ENCODE measurements around the gene TUBB. TPM values are rescaled to one million over a fixed set of nuclear protein-coding genes. Genes with fewer than 3 reads are reported as not detected.

TUBB gene
- total RNA-seq, 2 experiments from 2014 or later = 1,244 to 1,346 TPM

DNA sequence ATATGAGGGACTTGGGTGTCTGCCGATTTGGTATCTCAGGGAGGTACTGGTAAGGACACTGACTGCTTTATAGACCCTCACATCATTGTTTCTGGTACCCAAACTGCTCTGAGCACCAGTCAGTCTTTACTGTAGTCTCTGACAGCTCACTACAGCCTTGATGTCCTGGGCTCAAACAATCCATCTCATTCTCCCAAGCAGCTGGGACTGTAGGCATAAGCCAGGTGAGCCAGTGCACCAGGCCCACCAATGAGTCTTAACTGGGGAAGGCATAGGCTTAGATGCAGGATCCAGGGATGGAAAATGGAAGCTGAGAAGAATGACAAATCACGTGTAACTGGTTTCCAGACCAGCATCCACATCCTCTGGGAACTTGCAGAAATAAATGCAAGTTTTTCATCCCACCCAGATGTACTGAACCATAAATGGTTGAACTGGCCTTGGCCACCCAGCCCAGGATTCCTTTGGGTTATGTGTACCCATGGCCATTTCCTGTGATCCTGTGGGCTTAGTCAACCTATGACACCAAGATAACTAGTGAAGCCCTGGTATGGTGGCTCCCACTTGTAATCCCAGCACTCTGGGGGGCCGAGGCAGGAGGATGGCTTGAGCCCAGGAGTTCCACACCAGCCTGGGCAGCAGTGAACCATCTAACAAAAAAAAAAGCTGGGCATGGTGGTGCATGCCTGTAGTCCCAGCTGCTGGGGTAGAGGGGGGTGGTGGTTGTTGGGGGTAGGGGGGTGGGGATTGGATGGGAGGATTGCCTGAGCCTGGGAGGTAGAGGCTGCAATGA is 5.8 kb downstream of the TUBB start:
- POLR2A ChIA-PET = interaction anchor here (1.7 kb wide), 1 partner anchor 34 kb away, joined by 6 read pairs; no protein-coding TSS in a partner anchor
- H3K9me3 ChIP-seq (ENCODE audit: low read length) = no peaks in the 10 kb centered on the region
- BruUV-seq (replicated peaks) = no TSS peak
- H3K79me2 ChIP-seq (ENCODE audit: insufficient read depth, low read depth, low read length) = peaks cover 50% of the 10 kb centered on the region
- peak; percentile 38 for DNase-seq (ENCODE audit: low spot score)
- H3K9me2 ChIP-seq (ENCODE audit: insufficient read depth, low read length) = no peaks in the 10 kb centered on the region
- H4K20me1 ChIP-seq (ENCODE audit: insufficient read depth, low read length) = peaks cover 35% of the 10 kb centered on the region
- H3K27ac ChIP-seq (ENCODE audit: low read depth, low read length, poor library complexity, severe bottlenecking) = peak overlapping the region; percentile 32
- H3K4me2 ChIP-seq (ENCODE audit: low read length) = peak overlapping the region; percentile 95; the same call in 1 of the 2 replicates
- intact Hi-C loops (cut with micrococcal nuclease; ENCODE audit: unreplicated experiment) = no loop called here
- no peak for TF ChIP-seq EZH2phosphoT487 (IDR thresholded peaks at IDR 0.05; ENCODE audit: borderline replicate concordance, low read depth, low read length)
- TF ChIP-seq CTCF (conservative IDR thresholded peaks at IDR 0.05; ENCODE audit: low read length) = no peak
- H3K36me3 ChIP-seq (ENCODE audit: insufficient read depth, low read length) = peaks cover 86% of the 10 kb centered on the region
- H2AFZ ChIP-seq (ENCODE audit: low read length) = no peak overlapping the region
- no peak overlapping the region for H3K4me3 ChIP-seq (ENCODE audit: low read depth, low read length, poor library complexity, severe bottlenecking)
- CTCF ChIA-PET (ENCODE audit: unreplicated experiment) = interaction anchor here (0.6 kb wide), 1 partner anchor 75 kb away, joined by 5 read pairs; no protein-coding TSS in a partner anchor
- peaks cover 53% of the 10 kb centered on the region for H3K4me1 ChIP-seq (ENCODE audit: insufficient read depth, low read length, poor library complexity, severe bottlenecking)

DNA sequence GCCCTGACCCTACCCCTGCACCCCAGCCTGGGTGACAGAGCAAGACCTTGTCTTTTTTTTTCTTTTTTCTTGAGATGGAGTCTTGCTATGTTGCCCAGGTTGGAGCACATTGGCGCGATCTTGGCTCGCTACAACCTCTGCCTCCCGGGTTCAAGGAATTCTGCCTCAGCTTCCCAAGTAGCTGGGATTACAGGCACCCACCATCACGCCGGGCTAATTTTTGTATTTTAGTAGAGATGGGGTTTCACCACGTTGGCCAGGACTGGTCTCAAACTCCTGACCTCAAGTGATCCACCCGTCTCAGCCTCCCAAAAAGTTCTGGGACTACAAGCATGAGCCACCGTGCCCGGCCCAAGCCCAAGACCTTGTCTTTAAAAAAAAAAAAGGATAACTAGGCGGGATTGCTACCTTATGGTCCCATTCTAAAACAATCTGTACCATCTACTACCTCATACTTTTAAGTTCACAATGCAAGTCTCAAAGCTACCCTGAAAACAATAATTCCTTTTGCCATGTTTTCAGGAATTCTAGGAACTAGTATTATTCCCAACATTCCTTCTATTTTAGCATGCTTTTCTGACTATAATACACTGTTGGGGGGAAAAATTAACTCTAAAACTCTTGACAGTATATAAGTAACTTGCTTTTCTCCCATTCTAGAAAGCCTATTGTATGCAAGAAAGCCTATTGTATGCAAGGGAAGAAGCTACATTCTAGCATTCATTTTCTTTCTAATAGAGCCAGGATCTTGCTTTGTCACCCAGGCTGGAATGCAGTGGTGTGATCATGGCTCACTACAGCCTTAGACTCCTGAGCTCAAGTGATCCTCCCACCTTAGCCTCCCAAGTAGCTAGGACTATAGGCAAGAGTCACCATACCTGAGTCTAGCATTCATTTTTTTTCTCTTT is 6.6 kb downstream of the TUBB start:
- Histone ChIP-seq H3K27ac (ENCODE audit: low read depth, low read length, poor library complexity, severe bottlenecking) (peak overlapping the region; percentile 13), H4K20me1 (ENCODE audit: insufficient read depth, low read length) (peaks cover 35% of the 10 kb centered on the region), H3K4me2 (ENCODE audit: low read length) (no peak overlapping the region), H3K4me1 (ENCODE audit: insufficient read depth, low read length, poor library complexity, severe bottlenecking) (peaks cover 62% of the 10 kb centered on the region), H3K9me2 (ENCODE audit: insufficient read depth, low read length) (no peaks in the 10 kb centered on the region), H3K4me3 (ENCODE audit: low read depth, low read length, poor library complexity, severe bottlenecking) (no peak overlapping the region), H3K9me3 (ENCODE audit: low read length) (no peaks in the 10 kb centered on the region), H3K79me2 (ENCODE audit: insufficient read depth, low read depth, low read length) (peaks cover 42% of the 10 kb centered on the region), H3K36me3 (ENCODE audit: insufficient read depth, low read length) (peaks cover 79% of the 10 kb centered on the region), H2AFZ (ENCODE audit: low read length) (no peak overlapping the region)
- POLR2A ChIA-PET = interaction anchor here (0.7 to 1.7 kb wide), 5 partner anchors 11 to 109 kb away, joined by 3 to 6 read pairs (median 3); partner anchors contain the start of gene MRPS18B
- DNase-seq (ENCODE audit: low spot score) = no peak
- CTCF ChIA-PET (ENCODE audit: unreplicated experiment) = interaction anchor here (0.6 kb wide), 1 partner anchor 74 kb away, joined by 5 read pairs; no protein-coding TSS in a partner anchor
- intact Hi-C loops (cut with micrococcal nuclease; ENCODE audit: unreplicated experiment) = no loop called here
- BruUV-seq (replicated peaks) = no TSS peak
- TF ChIP-seq EZH2phosphoT487 (IDR thresholded peaks at IDR 0.05; ENCODE audit: borderline replicate concordance, low read depth, low read length) (no peak), CTCF (conservative IDR thresholded peaks at IDR 0.05; ENCODE audit: low read length) (no peak)

Data from OCI-LY7 (cell line).